Stomach (tissue), 9 donors: Measurements from ENCODE around the gene GP2. TPM values are rescaled to one million over a fixed set of nuclear protein-coding genes. Genes with fewer than 3 reads are reported as not detected.
A peak's percentile ranks its signal among the peaks of the same experiment; 100 is the strongest.

ENCODE experiments used
- DNase-seq, 2 donors: peaks; one replicate each; pipeline versions ENCODE4 v3.0.0 to v3.0.0-alpha.2; 2013 to 2019
- H3K27ac ChIP-seq, 5 donors: fragments of 200-600 bp in 4 of 5; sonication (generic) in 4 of 5; one replicate each; pipeline ENCODE4 v1.5.1; 2013 to 2019; ENCODE audit warnings: mild to moderate bottlenecking in 1 of 5, moderate library complexity in 1 of 5
- H3K27me3 ChIP-seq, 3 donors: fragments of 200-600 bp; sonication (generic); one replicate each; pipeline ENCODE4 v1.5.1; 2017 to 2019; ENCODE audit warnings: mixed run types in 1 of 3
- H3K36me3 ChIP-seq, 4 donors: fragments of 200-600 bp; sonication (generic); 1 replicate in 3 of 4; 2 replicates in 1 of 4; pipeline ENCODE4 v1.5.1; 2016 to 2019
- H3K4me1 ChIP-seq, 4 donors: fragments of 200-600 bp; sonication (generic); one replicate each; pipeline ENCODE4 v1.5.1; 2016 to 2019
- H3K4me3 ChIP-seq, 4 donors: fragments of 200-600 bp; sonication (generic) in 3 of 4; one replicate each; pipeline ENCODE4 v1.5.1; 2016 to 2019; ENCODE audit warnings: mild to moderate bottlenecking in 1 of 4
- H3K9me3 ChIP-seq, 4 donors: fragments of 200-600 bp; sonication (generic); one replicate each; pipeline ENCODE4 v1.5.1; 2016 to 2019
- CTCF ChIP-seq, 7 experiments: fragments of 450-650 bp in 4 of 7; fragments of 200-600 bp in 3 of 7; sonication (generic) in 3 of 7; IDR thresholded peaks; one replicate each; pipeline ENCODE4 v1.5.1; 2016 to 2019; ENCODE audit warnings: antibody characterized with exemption in 7 of 7, control low read depth in 2 of 7, mild to moderate bottlenecking in 1 of 7
- EP300 ChIP-seq: sonication (generic); formaldehyde crosslinking; IDR thresholded peaks from one replicate; pipeline ENCODE4 v1.6.1; 2017; ENCODE audit warnings: antibody characterized with exemption
- POLR2A ChIP-seq, 4 donors: fragments of 450-650 bp; IDR thresholded peaks; one replicate each; pipeline ENCODE4 v1.6.1; 2016; ENCODE audit warnings: antibody characterized with exemption in 4 of 4, control low read depth in 2 of 4, mild to moderate bottlenecking in 1 of 4, moderate library complexity in 1 of 4
- POLR2AphosphoS5 ChIP-seq, 3 donors: sonication (generic); formaldehyde crosslinking; IDR thresholded peaks; one replicate each; pipeline ENCODE4 v1.6.1; 2016; ENCODE audit warnings: antibody characterized with exemption in 3 of 3
- WGBS, 5 donors: extraction: QIAGEN DNeasy Blood & Tissue Kit in 3 of 5; methylation state at CpG; one replicate each; pipeline versions ENCODE4 v1.1.5 to v1.1.7; 2013 to 2018; 5-methylcytosine and 5-hydroxymethylcytosine counted together
- intact Hi-C: fragments of 100-400 bp; cut with DNase I; formaldehyde crosslinking; loops from one replicate; pipeline ENCODE4 v1.15.1; 2023; ENCODE audit warnings: low total_unique reads
- polyA plus RNA-seq, 3 donors: library from polyadenylated mRNA; stranded (reverse); fragments of 200-250 nt; gene quantifications; one replicate each; pipeline ENCODE4 v1.2.3, GENCODE V29; 2013
- total RNA-seq, 5 donors: library from RNA; depleted of rRNA; stranded (reverse); fragments of >200 nt; gene quantifications; one replicate each; pipeline versions ENCODE4 v1.1.0 to v1.2.3, GENCODE V29; 2014 to 2016
- donor health status: healthy with polysubstance abuse.
- donor health status: Bipolar disorder and iron deficiency.
- donor health status: healthy.

GP2 gene
- total and polyA plus RNA-seq, 8 donors = 0.55 to 53.3 (median 14.4) TPM

DNA sequence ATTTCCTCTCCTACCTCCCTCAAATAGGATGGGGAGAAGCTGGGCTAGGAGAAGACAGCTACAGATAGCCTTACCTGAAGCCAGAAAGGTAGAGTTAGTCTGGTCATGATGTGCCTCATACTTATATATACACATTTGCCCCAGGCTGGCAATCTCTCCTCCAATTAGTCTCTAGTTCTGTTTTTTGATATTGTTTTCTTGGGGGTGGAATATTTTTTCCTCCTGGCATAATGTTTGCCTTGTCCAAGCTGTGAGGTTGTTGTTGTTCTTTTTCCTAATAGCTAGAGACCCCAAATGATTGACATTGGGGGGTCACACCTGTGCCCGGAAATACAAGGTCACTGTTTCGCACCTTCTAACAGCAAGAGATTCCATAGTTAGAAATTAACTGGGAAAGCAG, 25.3 kb upstream of the GP2 start, which contains the start of gene UMOD:
UMOD (minus strand) TSS at position 101 of the 400 bp plus-strand sequence. CDS start 1,978 bp downstream, outside the sequence.
- no peak within 1 kb of the TSS for H3K4me3 ChIP-seq
- peaks cover 0 to 9% (median 4%) of the 10 kb centered on the region in 4 donors for H3K4me1 ChIP-seq
- 32 to 58% (median 56%) methylated on average over 2 of the region's 2 CpGs for WGBS, 5 donors
- TF ChIP-seq POLR2A (IDR thresholded peaks at IDR 0.05) (no peak), POLR2AphosphoS5 (IDR thresholded peaks at IDR 0.05) (no peak), CTCF (IDR thresholded peaks at IDR 0.05) (no peak), EP300 (no peak)
- H3K27ac ChIP-seq = no peak within 1 kb of the TSS
- intact Hi-C loops = no loop called here
- no peak for DNase-seq
- no peaks in the 10 kb centered on the region for H3K9me3 ChIP-seq
- H3K27me3 ChIP-seq = peaks cover 0 to 15% (median 0%) of the 10 kb centered on the region in 3 donors
- H3K36me3 ChIP-seq = no peaks in the 10 kb centered on the region

- no peak for DNase-seq
- H3K9me3 ChIP-seq = no peaks in the 10 kb centered on the region
- no peaks in the 10 kb centered on the region for H3K36me3 ChIP-seq
- no peak overlapping the region for H3K4me3 ChIP-seq
- peaks cover 0 to 19% (median 0%) of the 10 kb centered on the region in 3 donors for H3K27me3 ChIP-seq
- WGBS, 5 donors = 76 to 89% (median 85%) methylated on average over 6 of the region's 6 CpGs
- H3K27ac ChIP-seq = no peak overlapping the region
- TF ChIP-seq POLR2A (IDR thresholded peaks at IDR 0.05) (no peak), EP300 (no peak), POLR2AphosphoS5 (IDR thresholded peaks at IDR 0.05) (no peak), CTCF (IDR thresholded peaks at IDR 0.05) (no peak)
- intact Hi-C loops = no loop called here
- peaks cover 0 to 9% (median 4%) of the 10 kb centered on the region in 4 donors for H3K4me1 ChIP-seq
Measured at GRCh38 chr16:20349615-20350014, 22.3 kb upstream of the GP2 start.

- Histone ChIP-seq H3K27me3 (peaks cover 0 to 19% (median 0%) of the 10 kb centered on the region in 3 donors), H3K27ac (no peak overlapping the region), H3K4me1 (peaks cover 0 to 9% (median 4%) of the 10 kb centered on the region in 4 donors), H3K9me3 (no peaks in the 10 kb centered on the region), H3K4me3 (peak overlapping the region in 1 of 4 donors; percentile 12), H3K36me3 (no peaks in the 10 kb centered on the region)
- peak; percentile 33 to 57 for DNase-seq
- 16 to 56% (median 21%) methylated on average over 15 to 77 of the region's 77 CpGs for WGBS, 5 donors
- intact Hi-C loops = no loop called here
- peak in 3 of 7 experiments; percentile 11 to 22 (median 12) for TF ChIP-seq CTCF (IDR thresholded peaks at IDR 0.05)
- no peak for TF ChIP-seq EP300
- TF ChIP-seq POLR2A (IDR thresholded peaks at IDR 0.05) = no peak
Measured at GRCh38 chr16:20348365-20349185, 21.3 kb upstream of the GP2 start.

DNA sequence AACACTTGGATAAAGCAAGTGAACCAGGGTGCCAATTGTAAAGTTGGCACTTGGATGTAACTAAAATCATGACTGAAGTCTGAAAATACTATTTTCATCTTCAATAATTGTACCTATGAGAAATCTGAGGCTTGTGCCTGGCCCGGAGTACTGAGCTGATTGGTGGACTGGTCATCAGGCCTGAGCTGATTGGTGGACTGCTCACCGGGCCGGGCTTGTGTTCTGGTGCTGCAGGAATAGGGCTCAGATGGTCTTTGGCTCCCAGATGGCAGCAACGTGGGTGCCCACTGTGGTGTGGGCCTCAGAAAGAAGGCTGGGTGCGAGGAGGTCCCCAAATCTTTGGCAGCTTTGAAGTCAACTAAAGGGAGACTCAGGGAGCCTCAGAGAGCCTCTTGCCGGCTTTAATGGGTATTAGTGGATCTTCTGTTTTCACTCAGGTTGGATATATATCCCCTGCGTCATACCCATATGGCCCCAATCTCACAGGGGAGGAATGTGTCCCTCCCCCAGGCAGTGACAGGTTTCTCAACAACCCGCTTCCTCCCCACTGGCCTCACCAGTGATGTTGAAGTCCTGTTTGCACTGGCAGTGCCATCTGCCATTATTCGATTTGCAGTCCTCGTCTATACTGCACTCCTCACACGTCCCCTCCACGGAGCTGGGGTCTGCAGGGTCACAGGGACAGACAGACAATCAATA, 20.5 kb upstream of the GP2 start:
- TF ChIP-seq POLR2A (IDR thresholded peaks at IDR 0.05) (no peak), POLR2AphosphoS5 (IDR thresholded peaks at IDR 0.05) (no peak), CTCF (IDR thresholded peaks at IDR 0.05) (no peak), EP300 (no peak)
- 60 to 70% (median 61%) methylated on average over 12 of the region's 12 CpGs for WGBS, 5 donors
- H3K27ac ChIP-seq = no peak overlapping the region
- intact Hi-C loops = no loop called here
- no peak overlapping the region for H3K4me3 ChIP-seq
- H3K36me3 ChIP-seq = no peaks in the 10 kb centered on the region
- H3K4me1 ChIP-seq = peaks cover 0 to 9% (median 4%) of the 10 kb centered on the region in 4 donors
- DNase-seq = no peak
- no peaks in the 10 kb centered on the region for H3K9me3 ChIP-seq
- peaks cover 0 to 19% (median 0%) of the 10 kb centered on the region in 3 donors for H3K27me3 ChIP-seq
